HG02981 (cell line): ENCODE measurements around the gene GPR37L1.
"Not testable (repeated sequence)": the region's sequence is repeated elsewhere in the genome, so short reads cannot be mapped to it uniquely, and the experiment has no call there.

Source experiments
- ATAC-seq: cut with Tn5 transposase; IDR thresholded peaks from one replicate; pipeline ENCODE4 v1.9.1; 2021; ENCODE audit warnings: mild to moderate bottlenecking, moderate library complexity; ENCODE audit not compliant: unreplicated experiment

The GPR37L1 gene

DNA sequence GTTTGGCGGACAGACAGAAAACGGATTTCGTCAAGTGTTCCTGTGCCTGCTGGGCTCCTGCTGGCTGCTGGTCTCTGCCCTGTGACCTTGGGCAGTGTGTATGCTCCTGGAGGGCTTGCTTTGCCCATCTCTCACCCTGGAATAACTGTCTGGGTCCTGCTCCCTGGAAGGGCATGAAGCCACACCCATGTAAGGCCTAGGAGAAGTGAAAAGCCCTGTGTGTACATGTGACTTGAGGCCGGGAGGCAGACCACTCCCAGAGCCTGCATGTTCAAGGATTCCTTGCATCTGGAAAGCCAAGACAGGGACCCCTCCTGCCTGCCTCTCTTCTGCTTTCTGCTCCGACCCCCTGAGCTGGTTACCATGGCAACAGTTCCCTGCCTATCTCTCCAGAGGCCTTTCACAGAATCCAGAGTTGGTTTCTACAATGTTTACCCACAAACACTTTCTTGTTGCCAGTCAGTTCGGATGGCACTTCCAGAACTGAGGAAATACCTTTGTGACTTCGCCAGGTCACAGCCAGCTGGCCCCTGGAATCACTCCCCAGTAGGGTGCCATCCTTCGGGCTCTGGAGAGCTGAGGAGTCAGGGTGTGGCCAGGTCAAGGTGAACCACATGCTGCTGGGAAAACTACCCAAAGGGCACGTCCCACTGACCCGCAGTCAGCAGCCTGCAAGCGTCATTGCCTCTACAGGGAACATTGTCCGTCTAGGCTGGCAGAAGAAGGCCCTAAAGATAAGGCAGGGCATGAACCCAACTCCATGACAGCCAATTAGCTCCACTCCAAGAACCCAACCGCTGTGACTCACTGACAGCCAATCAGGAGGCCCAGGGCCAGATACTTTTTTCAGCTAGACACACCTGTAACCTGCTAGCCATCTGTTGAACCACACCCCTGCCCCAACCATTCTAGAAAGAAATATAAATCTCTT is 14.7 kb upstream of the GPR37L1 start:
- no peak for ATAC-seq

DNA sequence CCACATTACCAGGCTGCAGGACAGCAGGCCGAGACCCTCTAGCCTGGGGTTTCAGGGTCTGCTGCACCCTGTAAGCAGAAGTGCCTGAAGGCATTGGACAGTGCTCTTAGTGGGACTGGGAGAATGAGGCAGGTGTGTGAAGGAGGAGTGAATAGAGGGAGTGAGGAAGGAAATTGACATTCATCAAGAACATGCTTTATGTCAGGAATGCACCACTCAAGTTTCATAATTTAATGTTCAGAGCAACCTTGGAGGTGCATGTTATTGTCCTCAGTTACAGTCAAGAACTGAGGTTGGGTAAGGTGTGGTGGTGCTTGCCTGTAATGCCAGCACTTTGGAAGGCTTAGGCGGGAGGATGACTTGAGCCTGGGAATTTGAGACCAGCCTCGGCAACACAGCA is 11.7 kb upstream of the GPR37L1 start:
- no peak for ATAC-seq

DNA sequence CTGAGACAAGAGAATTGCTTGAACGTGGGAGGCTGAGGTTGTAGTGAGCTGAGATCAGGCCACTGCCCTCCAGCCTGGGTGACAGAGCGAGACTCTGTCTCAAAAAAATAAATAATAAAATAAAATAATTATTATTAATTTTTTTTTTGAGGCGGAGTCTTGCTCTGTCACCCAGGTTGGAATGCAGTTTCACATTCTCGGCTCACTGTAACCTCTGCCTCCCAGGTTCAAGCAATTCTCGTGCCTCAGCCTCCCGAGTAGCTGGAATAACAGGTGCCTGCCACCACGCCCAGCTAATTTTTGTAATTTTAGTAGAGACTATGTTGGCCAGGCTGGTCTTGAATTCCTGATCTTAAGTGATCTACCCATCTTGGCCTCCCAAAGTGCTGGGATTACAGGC is 11.1 kb upstream of the GPR37L1 start:
- ATAC-seq: not testable (repeated sequence)

DNA sequence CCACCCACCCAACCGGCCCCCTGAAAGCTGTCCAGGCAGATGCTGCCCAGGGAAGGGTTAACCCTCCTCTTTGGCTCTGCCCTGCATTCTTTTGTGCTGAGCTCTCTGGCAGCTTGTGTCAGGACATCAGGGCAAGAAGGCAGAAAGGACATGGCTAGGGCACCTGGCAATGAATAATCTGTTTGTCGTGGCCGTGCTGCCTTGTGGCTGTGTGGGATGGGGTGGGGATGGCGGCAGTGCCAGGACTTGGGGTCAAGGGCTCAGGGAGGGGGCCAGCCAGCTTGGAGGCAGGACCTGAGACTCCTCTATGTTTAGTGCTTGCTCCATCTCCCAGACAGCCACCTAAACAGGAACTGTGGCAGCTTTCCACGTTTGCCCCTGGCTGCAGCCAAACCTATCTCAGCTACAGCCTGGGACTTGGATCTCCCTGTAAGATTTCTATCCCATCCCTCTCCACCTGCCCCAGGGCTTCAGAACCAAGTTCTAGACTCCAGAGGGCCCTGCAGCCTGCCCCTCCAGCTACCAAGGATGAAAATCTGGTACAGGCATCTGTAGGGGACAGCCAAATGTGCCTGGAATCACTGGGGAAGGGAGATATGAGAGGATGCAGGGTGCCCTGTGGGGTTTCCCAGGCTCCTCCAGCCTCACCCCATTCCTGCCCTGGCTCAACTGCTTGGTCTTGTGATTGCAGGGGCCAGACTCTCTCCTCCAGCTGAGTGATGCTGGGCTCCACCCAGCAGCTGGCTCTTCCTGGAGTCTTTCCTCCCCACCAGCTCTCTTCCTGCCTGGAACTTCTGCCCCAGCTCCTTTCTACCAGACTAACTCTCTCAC is 9.6 kb upstream of the GPR37L1 start:
- no peak for ATAC-seq

DNA sequence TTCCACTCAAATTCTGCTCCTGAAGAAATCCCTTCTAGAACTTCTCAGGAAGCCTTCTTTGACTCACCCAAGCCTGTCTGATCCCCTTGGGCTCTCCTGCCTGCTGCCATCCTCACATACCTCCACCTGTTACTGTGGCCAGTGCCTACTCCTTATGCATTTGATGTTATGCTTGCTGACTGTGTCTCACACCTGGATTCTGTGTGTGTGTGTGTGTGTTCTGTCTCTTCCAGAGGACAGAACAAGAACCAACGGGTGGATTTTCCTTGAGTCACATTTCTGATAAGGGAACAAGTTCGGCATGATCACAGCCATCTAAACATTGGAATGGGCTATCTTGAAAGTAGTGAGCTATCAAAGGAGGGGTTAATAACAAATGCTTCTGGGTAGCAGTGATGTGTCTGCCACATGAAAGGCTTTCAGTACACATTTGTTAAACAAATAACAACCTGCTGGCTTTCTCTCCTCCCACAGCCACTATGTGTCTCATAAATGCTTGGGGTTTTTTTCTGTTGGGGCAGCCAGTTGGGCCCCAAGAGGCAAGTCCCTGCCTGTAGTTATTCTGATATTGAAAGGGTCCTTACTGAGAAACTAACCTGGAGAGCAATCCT is 8.9 kb upstream of the GPR37L1 start:
- no peak for ATAC-seq

DNA sequence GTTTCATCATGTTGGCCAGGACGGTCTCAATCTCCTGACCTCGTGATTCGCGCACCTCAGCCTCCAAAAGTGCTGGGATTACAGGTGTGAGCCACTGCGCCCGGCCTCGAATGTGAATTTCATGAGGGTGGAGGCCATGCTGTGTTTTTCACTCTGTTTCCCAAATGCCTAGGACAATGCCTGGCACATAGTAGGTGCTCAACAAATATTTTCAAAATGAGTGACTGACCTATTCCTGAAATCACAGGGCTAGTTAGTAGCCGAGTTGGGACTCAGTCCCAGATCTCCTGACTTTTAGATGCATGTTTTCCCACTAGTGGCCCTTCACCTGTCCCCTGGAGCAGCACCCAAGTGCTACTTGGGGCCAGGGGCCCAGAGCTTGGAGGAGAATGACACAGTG is 6.4 kb upstream of the GPR37L1 start:
- no peak for ATAC-seq

DNA sequence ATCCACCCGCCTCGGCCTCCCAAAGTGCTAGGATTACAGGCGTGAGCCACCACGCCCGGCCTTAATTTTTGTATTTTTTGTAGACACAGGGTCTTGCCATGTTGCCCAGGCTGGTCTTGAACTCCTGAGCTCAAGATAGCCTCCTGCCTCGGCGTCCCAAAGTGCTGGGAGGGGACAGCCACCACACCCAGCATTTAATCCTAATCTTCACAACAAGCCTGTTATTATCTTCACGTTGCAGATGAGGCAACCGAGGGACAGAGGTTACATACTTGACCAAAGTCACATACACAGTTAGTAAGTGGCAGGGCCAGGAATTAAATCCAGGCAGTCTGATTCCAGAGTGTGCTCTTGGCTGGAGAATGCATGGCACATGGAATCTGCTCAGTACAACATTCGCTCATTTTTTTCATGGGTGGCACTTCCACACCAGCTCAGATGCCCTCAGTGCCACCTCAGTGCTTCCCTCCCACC is 4.8 kb upstream of the GPR37L1 start:
- ATAC-seq: no peak

DNA sequence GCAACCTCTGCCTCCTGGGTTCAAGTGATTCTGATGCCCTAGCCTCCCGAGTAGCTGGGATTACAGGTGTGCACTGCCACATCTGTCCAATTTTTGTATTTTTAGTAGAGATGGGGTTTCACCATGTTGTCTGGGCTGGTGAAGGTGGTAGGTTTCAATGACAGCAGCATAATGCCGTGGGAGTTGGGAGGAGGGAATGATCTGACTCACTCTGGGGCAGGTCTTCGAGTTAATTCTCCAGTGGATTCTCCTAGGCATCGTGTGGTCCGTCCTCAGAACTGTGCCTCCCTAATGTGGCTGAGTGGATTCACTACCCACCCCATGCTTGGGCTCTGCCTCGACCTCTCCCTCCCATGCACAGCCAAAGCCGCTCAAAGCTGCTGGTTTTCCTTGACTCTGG is 1.7 kb upstream of the GPR37L1 start:
- no peak for ATAC-seq

DNA sequence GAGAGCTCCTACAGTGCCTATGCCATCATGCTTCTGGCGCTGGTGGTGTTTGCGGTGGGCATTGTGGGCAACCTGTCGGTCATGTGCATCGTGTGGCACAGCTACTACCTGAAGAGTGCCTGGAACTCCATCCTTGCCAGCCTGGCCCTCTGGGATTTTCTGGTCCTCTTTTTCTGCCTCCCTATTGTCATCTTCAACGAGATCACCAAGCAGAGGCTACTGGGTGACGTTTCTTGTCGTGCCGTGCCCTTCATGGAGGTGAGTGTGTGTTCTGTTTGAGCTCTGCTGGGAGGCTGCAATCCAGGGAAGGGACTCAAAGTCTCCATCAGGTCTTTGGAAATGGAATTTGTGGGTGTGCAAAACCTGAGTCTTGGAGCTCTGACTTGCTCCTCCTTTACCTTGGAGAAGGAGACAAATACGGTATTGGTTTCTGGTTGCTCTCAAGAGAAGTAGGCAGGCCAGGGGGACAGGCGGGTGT is 658 bp downstream of the GPR37L1 start:
- no peak for ATAC-seq

DNA sequence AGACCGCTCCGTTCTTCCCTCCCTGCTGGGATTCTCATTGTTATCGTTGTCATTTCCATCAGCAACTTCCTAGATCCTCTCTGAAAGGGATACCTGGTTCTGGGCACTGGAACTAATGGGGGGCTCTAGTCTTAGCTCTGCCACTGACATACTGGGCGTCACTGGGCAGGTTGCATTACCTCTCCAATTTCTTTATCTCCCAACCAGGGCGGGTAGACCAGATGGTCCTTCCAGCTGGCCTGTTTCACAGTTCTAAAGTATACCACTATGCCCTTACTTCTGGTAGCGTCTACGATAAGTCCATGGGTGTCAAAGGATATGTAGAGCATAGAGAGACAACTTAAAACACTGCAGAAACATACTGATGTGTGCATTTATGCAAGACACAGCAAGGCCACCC is 1.4 kb downstream of the GPR37L1 start:
- ATAC-seq: no peak

DNA sequence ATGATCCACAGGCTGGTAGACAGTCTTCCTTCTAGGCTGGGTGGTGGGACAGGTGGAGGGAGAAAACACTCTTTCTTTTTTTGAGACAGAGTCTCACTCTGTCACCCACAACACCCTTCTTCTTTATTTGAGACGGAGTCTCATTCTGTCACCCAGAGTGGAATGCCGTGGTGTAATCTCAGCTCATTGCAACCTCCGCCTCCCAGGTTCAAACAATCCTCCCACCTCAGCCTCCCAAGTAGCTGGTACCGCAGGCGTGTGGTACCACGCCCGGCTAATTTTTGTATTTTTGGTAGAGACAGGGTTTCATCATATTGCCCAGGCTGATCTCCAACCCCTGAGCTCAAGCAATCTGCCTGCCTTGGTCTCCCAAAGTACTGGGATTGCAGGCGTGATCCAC is 2.9 kb downstream of the GPR37L1 start:
- ATAC-seq: no peak

DNA sequence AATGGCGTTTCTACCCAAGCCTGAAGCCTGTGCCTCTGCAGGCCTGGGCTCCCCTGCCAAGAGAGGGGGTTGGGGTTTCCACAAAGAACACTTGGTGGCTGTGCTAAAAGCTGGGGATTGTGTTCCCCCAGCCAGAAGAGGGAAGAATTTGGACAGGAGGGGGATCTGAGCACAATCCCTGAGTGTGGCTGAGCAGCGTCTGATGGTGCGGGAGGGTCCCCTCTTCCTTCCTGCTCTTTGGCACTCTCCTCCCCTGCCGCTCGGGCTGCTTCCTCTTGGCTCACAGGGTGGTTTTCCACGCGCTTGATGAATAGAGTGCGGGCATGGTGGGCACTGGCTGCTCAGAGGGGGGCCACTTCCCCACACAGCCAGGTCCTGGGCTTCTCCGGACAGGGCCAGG is 3.7 kb downstream of the GPR37L1 start:
- ATAC-seq: no peak

DNA sequence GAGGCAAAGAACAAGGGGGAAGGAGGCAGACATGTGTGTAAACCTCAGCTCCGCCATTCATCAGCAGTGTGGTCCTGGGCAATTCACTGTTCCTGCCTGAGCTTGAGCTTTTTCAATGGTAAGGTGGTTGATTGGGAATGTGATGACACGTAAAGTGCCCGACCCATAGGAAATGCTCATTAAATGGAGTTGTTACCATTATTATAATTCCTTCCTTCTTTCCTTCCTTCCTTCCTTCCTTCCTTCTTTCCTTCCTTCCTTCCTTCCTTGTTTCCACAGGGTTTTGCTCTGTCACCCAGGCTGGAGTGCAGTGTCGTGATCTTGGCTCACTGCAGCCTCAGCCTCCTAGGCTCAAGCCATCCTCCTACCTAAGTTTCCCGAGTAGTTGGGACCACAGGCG is 4.3 kb downstream of the GPR37L1 start:
- no peak for ATAC-seq

DNA sequence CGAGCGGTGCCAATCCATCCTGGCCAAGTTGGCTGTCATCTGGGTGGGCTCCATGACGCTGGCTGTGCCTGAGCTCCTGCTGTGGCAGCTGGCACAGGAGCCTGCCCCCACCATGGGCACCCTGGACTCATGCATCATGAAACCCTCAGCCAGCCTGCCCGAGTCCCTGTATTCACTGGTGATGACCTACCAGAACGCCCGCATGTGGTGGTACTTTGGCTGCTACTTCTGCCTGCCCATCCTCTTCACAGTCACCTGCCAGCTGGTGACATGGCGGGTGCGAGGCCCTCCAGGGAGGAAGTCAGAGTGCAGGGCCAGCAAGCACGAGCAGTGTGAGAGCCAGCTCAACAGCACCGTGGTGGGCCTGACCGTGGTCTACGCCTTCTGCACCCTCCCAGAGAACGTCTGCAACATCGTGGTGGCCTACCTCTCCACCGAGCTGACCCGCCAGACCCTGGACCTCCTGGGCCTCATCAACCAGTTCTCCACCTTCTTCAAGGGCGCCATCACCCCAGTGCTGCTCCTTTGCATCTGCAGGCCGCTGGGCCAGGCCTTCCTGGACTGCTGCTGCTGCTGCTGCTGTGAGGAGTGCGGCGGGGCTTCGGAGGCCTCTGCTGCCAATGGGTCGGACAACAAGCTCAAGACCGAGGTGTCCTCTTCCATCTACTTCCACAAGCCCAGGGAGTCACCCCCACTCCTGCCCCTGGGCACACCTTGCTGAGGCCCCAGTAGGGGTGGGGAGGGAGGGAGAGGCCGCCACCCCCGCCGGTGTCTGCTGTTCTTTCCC is 5.3 kb downstream of the GPR37L1 start:
- ATAC-seq: no peak

DNA sequence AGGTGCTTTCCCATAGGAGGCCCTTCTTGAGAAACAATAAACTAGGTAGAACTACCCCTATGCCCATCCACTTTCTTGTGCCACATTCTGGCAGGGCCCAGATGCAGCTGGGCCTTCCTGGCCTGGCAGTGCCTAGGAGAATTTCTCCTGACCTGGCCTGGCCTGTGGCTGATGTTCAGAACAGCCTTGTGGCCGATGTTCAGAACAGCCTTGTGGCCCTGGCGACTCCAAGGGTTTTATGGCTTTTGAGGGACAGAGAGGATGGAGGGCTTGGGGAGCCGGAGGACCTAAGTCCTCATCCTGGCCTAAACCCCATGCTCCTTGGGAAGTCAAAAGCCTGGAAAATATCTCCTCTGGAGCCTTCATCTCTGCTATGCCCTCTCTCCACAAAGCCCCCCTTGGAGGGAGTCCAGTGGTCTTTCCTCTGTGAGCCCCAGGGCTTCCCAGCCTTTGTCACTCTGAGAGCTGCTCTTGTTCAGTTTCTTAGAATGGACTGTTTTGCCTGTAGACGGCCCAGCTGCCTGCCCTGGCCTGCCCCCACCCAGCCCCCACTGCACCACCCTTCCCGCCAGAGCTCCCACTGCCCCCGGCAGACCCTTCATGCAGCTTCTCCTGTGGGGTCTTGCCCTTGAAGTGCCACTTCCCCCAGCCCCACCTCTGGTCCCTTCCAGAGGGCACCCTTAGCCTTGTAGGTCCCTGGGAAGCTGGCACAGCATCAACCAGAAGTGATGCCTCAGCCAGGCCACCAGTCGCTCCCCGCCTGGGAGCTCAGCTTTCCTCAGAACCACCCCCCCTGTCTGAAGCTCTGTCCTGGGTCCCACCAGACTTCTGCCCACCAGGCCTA is 7.0 kb downstream of the GPR37L1 start:
- no peak for ATAC-seq

DNA sequence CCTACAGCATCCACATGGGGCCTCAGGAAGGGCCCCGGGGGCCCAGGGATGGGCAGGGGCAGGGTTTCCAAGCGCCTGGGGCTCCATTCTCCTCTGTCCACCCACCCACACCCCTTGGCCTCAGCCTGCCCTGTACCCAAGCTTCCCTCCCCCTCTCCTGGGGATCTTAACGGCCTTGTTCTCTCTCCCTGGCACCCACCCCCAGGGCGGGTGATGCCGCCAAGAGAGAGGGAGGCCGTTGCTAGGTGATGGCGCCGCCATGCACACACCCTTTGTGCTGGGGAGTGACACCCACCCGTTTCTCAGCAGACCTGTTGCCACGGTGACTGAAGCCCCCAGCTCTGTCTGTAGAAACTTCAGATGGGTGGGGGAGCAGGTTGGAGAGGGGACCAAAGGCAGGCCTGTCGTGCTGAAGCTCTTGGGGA is 7.6 kb downstream of the GPR37L1 start:
- no peak for ATAC-seq

DNA sequence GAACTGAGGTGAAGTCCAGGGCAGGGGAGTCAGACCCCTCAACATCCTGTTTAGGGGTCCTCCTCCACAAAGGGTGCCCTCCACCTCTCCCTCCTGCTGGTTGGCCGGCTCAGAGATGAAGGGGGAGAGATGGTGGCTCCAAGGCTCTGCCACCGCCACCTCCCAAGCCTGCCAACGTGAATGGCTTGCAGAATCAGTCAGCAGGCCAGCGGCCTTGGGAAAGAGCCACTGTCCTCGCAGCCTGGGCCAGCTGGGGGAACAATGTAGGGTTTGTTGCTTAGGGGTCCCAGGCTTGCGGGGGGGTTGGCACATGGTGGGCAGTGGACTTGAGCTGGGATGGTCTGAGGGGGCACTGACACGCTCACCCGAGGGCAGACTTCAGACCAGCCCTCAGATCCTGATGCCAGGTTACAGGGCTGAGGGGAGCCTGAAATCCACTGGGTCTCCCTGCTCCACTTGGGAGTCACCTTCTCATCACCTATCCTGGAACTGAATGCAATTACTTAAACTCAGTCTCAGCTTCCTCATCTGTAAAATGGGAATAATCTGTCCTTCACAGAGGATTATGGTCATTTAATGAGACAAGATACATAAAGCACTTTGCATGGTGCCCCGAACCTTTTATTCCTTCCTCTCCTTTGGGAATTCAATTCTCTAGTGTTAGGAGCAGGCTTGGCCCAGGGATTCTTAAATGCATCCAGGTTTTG is 8.3 kb downstream of the GPR37L1 start:
- ATAC-seq: no peak

DNA sequence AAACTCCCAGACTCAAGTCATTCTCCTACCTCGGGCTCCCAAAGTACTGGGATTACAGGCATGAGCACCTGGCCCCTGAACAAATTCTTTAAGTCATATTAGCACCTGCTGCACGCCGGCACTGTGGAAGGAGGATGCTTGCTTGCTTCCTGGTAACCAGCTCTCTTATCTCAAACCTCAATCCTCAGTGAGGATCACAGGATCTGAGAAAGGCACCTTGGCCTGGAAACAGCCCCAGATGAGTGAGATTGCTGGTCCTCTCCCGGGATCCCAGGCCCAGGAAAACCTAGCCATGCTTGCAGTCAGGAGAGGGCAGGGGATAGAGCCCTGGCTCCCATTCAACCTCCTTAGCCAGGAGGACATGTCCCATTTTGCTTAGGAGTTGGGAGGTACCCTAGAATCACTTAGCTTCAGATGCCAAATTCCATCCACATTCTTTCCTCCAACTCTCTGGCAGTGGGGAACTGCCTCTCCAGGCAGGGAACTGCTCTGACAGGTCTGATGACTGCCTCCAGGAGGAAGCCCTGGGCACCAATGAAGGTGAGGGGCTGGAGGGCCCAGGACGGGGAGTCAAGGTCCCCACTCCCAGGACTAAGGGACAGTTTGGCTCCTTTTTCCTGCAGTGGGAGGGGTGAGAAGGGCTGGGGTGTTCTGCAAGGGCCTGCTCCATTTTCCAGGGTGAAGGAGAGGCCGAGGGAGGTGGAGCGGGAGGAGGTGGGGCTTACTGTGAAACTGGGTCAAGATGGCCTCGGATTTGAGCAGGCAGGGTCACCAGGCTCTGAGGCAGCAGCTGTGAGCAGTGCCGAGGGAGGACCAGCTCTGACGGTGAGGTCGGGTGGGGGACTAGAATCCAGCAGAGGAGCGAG is 9.5 kb downstream of the GPR37L1 start:
- ATAC-seq: no peak
